ENCODE results near the gene ATRNL1.

DNA sequence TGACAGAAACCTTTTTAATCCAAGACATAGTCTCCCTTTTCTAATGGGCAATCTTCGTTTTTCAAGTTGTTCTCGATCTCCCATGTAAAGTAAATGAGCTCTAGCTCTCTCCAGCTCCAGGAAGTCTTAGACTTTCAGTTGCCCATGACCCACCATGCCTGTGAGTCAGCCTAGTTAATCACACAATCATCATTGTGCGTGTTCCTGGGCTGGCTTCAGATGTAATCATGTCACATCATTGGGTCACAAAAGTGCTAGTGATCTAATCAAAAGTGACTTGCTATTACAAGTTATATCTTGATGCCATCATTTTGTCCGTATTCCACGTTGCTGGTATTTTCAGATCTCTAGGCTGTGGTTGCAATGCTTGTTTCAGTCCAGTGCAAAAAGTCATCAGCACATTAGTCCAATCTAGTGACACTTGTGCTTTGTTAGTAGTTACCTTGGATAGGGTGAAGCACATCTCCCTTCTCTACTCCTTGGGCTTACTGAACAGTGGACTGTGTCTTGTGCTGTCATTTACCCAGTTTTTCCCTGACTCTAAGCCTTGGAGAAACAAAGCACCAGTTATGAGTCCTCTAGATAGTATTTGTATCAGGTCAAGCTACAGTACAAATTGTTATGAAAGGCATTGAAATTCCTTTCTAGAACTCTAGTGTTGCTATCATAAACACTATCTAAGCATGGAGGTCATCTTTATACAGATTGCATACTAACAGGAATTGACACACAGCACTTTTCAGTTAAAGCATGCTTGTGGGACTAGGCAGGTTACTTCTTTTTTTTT lies 863.3 kb downstream of the ATRNL1 start:
- TF ChIP-seq CTCF (IDR thresholded peaks at IDR 0.05; ENCODE audit: low read depth, low read length) (no peak), EZH2phosphoT487 (IDR thresholded peaks at IDR 0.05; ENCODE audit: low read depth) (no peak)
